Upper lobe of left lung (tissue), 4 donors: ENCODE data around the gene SAMD4B.
A peak's percentile ranks its signal among the peaks of the same experiment; 100 is the strongest.

Source experiments
- EP300 ChIP-seq, 4 donors: sonication (generic); formaldehyde crosslinking; IDR thresholded peaks; one replicate each; pipeline ENCODE4 v1.5.1; 2017; ENCODE audit warnings: antibody characterized with exemption in 4 of 4, control low read depth in 2 of 4
- POLR2A ChIP-seq, 4 donors: fragments of 450-650 bp; IDR thresholded peaks; one replicate each; pipeline ENCODE4 v1.5.1; 2016 to 2017; ENCODE audit warnings: antibody characterized with exemption in 4 of 4, mild to moderate bottlenecking in 2 of 4
- POLR2AphosphoS5 ChIP-seq, 2 donors: sonication (generic); formaldehyde crosslinking; IDR thresholded peaks; one replicate each; pipeline ENCODE4 v1.5.1; 2017; ENCODE audit warnings: antibody characterized with exemption in 2 of 2
- TF ChIP-seq, protein P1 (sequence below), 6 experiments: fragments of 450-650 bp in 4 of 6; fragments of 200-600 bp in 2 of 6; sonication (generic) in 2 of 6; IDR thresholded peaks; one replicate each; pipeline ENCODE4 v1.5.1; 2016 to 2019; ENCODE audit warnings: antibody characterized with exemption in 6 of 6

DNA sequence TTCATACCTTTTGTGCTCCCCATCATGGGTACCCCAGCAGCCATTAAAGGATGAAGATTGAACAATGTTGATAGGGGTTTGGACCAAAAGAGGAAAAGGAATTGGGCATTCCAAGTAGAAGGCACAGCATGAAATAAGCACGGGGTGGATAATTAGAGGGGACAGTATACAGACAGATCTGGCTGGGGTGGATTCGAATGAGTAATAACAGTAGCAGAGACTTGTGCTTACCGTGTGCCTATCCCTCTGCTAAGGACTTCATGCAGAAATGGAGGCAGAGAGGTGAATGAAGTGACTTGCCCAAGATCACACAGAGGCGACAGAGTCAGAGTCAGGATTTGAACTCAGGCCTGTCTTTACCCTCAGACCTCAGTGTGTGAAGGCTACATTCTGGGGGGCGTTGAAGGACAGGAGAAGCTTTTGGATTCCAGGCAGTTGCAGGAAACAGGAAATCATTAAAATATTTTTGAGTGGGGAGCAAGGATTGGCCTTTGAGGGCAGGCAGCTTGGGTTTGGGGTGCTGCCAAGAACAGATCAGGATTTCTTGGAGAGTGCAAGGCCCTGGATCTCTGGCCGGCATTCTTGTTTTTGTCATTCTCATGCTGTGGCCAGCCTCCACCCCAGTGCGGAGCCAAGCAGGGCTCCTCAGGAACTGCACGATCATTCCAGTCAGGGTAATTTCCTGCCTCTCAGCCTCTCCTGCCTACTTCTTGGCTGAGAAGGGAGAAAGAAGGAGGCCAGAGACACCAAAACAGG, 30.0 kb downstream of the SAMD4B start:
- TF ChIP-seq POLR2AphosphoS5 (IDR thresholded peaks at IDR 0.05): peak in 1 of 2 donors; percentile 25
- no peak for TF ChIP-seq POLR2A (IDR thresholded peaks at IDR 0.05)
- TF ChIP-seq, protein P1, sequence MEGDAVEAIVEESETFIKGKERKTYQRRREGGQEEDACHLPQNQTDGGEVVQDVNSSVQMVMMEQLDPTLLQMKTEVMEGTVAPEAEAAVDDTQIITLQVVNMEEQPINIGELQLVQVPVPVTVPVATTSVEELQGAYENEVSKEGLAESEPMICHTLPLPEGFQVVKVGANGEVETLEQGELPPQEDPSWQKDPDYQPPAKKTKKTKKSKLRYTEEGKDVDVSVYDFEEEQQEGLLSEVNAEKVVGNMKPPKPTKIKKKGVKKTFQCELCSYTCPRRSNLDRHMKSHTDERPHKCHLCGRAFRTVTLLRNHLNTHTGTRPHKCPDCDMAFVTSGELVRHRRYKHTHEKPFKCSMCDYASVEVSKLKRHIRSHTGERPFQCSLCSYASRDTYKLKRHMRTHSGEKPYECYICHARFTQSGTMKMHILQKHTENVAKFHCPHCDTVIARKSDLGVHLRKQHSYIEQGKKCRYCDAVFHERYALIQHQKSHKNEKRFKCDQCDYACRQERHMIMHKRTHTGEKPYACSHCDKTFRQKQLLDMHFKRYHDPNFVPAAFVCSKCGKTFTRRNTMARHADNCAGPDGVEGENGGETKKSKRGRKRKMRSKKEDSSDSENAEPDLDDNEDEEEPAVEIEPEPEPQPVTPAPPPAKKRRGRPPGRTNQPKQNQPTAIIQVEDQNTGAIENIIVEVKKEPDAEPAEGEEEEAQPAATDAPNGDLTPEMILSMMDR (IDR thresholded peaks at IDR 0.05): peak in 1 of 6 experiments; percentile 6
- no peak for TF ChIP-seq EP300 (IDR thresholded peaks at IDR 0.05)
